ENCODE results near the gene ARID4B. TPM values are rescaled to one million over a fixed set of nuclear protein-coding genes. Genes with fewer than 3 reads are reported as not detected.
"Not testable (repeated sequence)": the region's sequence is repeated elsewhere in the genome, so short reads cannot be mapped to it uniquely, and the experiment has no call there.

ARID4B gene
- total and polyA plus RNA-seq, 7 experiments from 2014 or later, result 60.8 to 124 (median 86.3) TPM

- Histone ChIP-seq H3K9me3 (ENCODE audit: control insufficient read depth in 2 of 3, low read length in 3 of 3) (no peaks in the 10 kb centered on the region), H3K27me3 (ENCODE audit: control insufficient read depth in 2 of 2, insufficient read depth in 2 of 2, low read length in 2 of 2) (no peaks in the 10 kb centered on the region), H3K4me3 (ENCODE audit: low read length) (no peak overlapping the region), H3K36me3 (ENCODE audit: control insufficient read depth in 2 of 3, insufficient read depth in 3 of 3, low read length in 3 of 3) (peaks cover 0 to 3% (median under 1%) of the 10 kb centered on the region in 3 experiments), H3K4me1 (ENCODE audit: control insufficient read depth in 2 of 2, insufficient read depth in 2 of 2, low read length in 2 of 2) (peaks cover 36 to 43% of the 10 kb centered on the region in 2 donors), H3K27ac (ENCODE audit: low read depth, low read length) (peak overlapping the region; percentile 37)
- CTCF ChIA-PET, result no interaction called here
- Mint-ChIP-seq H3K4me3 (peak overlapping the region; percentile 35 to 86 (median 73)), H3K36me3 (peaks cover 0 to 6% (median 3%) of the 10 kb centered on the region in 5 donors), H3K27me3 (no peaks in the 10 kb centered on the region), H3K27ac (peak overlapping the region; percentile 14 to 91 (median 74)), H3K9me3 (no peaks in the 10 kb centered on the region), H3K4me1 (peaks cover 42 to 67% (median 62%) of the 10 kb centered on the region in 7 donors)
- DNase-seq, result peak in 1 of 9 donors; percentile 17
- ATAC-seq, result peak; percentile 75
- POLR2A ChIA-PET, result interaction anchor here (1.1 to 1.4 kb wide), 3 partner anchors 14 to 38 kb away, joined by 3 to 7 read pairs (median 3); no protein-coding TSS in a partner anchor
- intact Hi-C loops (cut with micrococcal nuclease), result loop anchor here (1.0 kb wide), 2 partner anchors 8 to 9 kb away; no protein-coding TSS in a partner anchor
These were observed 14.7 kb downstream of the ARID4B start for GRCh38 chr1:235313262-235313661.

- H3K27ac ChIP-seq (ENCODE audit: low read depth, low read length); H3K9me3 Mint-ChIP-seq; H3K36me3 ChIP-seq (ENCODE audit: control insufficient read depth in 2 of 3, insufficient read depth in 3 of 3, low read length in 3 of 3); CTCF ChIA-PET; intact Hi-C loops (cut with micrococcal nuclease); H3K27me3 ChIP-seq (ENCODE audit: control insufficient read depth in 2 of 2, insufficient read depth in 2 of 2, low read length in 2 of 2); H3K4me3 Mint-ChIP-seq; H3K27ac Mint-ChIP-seq; H3K9me3 ChIP-seq (ENCODE audit: control insufficient read depth in 2 of 3, low read length in 3 of 3); H3K36me3 Mint-ChIP-seq; DNase-seq; ATAC-seq; POLR2A ChIA-PET; H3K27me3 Mint-ChIP-seq; H3K4me3 ChIP-seq (ENCODE audit: low read length): not testable (repeated sequence)
- H3K4me1 ChIP-seq (ENCODE audit: control insufficient read depth in 2 of 2, insufficient read depth in 2 of 2, low read length in 2 of 2), result peaks cover 53% of the 10 kb centered on the region in 2 donors
- H3K4me1 Mint-ChIP-seq, result peaks cover 48 to 74% (median 69%) of the 10 kb centered on the region in 7 donors
These were observed 18.8 kb downstream of the ARID4B start for GRCh38 chr1:235309206-235309605.

GRCh38 chr1:235307158-235308124, 20.5 kb downstream of the ARID4B start:
- Histone ChIP-seq H3K4me1 (ENCODE audit: control insufficient read depth in 2 of 2, insufficient read depth in 2 of 2, low read length in 2 of 2) (peaks cover 42 to 46% of the 10 kb centered on the region in 2 donors), H3K27me3 (ENCODE audit: control insufficient read depth in 2 of 2, insufficient read depth in 2 of 2, low read length in 2 of 2) (no peaks in the 10 kb centered on the region), H3K36me3 (ENCODE audit: control insufficient read depth in 2 of 3, insufficient read depth in 3 of 3, low read length in 3 of 3) (peaks cover 0 to 3% (median 0%) of the 10 kb centered on the region in 3 experiments), H3K4me3 (ENCODE audit: low read length) (no peak overlapping the region), H3K9me3 (ENCODE audit: control insufficient read depth in 2 of 3, low read length in 3 of 3) (no peaks in the 10 kb centered on the region), H3K27ac (ENCODE audit: low read depth, low read length) (peak overlapping the region; percentile 12)
- H3K4me3 Mint-ChIP-seq, result peak overlapping the region in 8 of 10 donors; percentile 12 to 59 (median 46)
- no peaks in the 10 kb centered on the region for H3K9me3 Mint-ChIP-seq
- H3K27me3 Mint-ChIP-seq, result no peaks in the 10 kb centered on the region
- ChIA-PET POLR2A (interaction anchor here (0.7 to 1.7 kb wide), 3 partner anchors 12 to 1554 kb away, joined by 3 to 13 read pairs (median 4); no protein-coding TSS in a partner anchor), CTCF (interaction anchor here (0.6 kb wide), 2 partner anchors 8 to 14 kb away, joined by 3 to 4 read pairs; no protein-coding TSS in a partner anchor)
- ATAC-seq (no peak), DNase-seq (no peak)
- peaks cover 0 to 11% (median 9%) of the 10 kb centered on the region in 5 donors for H3K36me3 Mint-ChIP-seq
- peaks cover 46 to 73% (median 65%) of the 10 kb centered on the region in 7 donors for H3K4me1 Mint-ChIP-seq
- intact Hi-C loops (cut with micrococcal nuclease), result no loop called here
- peak overlapping the region; percentile 31 to 87 (median 65) for H3K27ac Mint-ChIP-seq

- Mint-ChIP-seq H3K4me1 (peaks cover 37 to 71% (median 51%) of the 10 kb centered on the region in 7 donors), H3K36me3 (peaks cover 0 to 11% (median 4%) of the 10 kb centered on the region in 5 donors), H3K4me3 (peak overlapping the region; percentile 48 to 74 (median 58)), H3K27me3 (no peaks in the 10 kb centered on the region), H3K27ac (peak overlapping the region; percentile 28 to 93 (median 79)), H3K9me3 (no peaks in the 10 kb centered on the region)
- Histone ChIP-seq H3K36me3 (ENCODE audit: control insufficient read depth in 2 of 3, insufficient read depth in 3 of 3, low read length in 3 of 3) (no peaks in the 10 kb centered on the region), H3K9me3 (ENCODE audit: control insufficient read depth in 2 of 3, low read length in 3 of 3) (no peaks in the 10 kb centered on the region), H3K27ac (ENCODE audit: low read depth, low read length) (peak overlapping the region; percentile 71), H3K4me1 (ENCODE audit: control insufficient read depth in 2 of 2, insufficient read depth in 2 of 2, low read length in 2 of 2) (peaks cover 41 to 43% of the 10 kb centered on the region in 2 donors), H3K4me3 (ENCODE audit: low read length) (peak overlapping the region; percentile 3), H3K27me3 (ENCODE audit: control insufficient read depth in 2 of 2, insufficient read depth in 2 of 2, low read length in 2 of 2) (no peaks in the 10 kb centered on the region)
- CTCF ChIA-PET, result no interaction called here
- ATAC-seq, result peak; percentile 88
- DNase-seq, result peak in 7 of 9 donors; percentile 26 to 68 (median 39)
- POLR2A ChIA-PET, result interaction anchor here (0.6 to 1.4 kb wide), 8 partner anchors 11 to 62 kb away, joined by 3 to 6 read pairs (median 3); partner anchors contain the start of genes ARID4B, GGPS1 and TBCE
- intact Hi-C loops (cut with micrococcal nuclease), result loop anchor here (1.0 to 2.0 kb wide), 4 partner anchors 7 to 24 kb away; partner anchors contain the start of genes ARID4B (in 1 of the 2) and GGPS1 (in 1 of the 2)
These were observed 23.2 kb downstream of the ARID4B start for GRCh38 chr1:235304549-235305451.

GRCh38 chr1:235302143-235302542, 25.8 kb downstream of the ARID4B start:
- POLR2A ChIA-PET, result no interaction called here
- no peak for DNase-seq
- Mint-ChIP-seq H3K4me1 (peaks cover 55 to 88% (median 67%) of the 10 kb centered on the region in 7 donors), H3K27me3 (no peaks in the 10 kb centered on the region), H3K27ac (peak overlapping the region in 4 of 9 donors; percentile 66 to 80 (median 78)), H3K36me3 (peaks cover 0 to 8% (median 2%) of the 10 kb centered on the region in 5 donors), H3K4me3 (peak overlapping the region in 1 of 10 donors; percentile 46), H3K9me3 (peaks cover 0 to 5% (median 0%) of the 10 kb centered on the region in 11 donors)
- no peaks in the 10 kb centered on the region for H3K9me3 ChIP-seq (ENCODE audit: control insufficient read depth in 2 of 3, low read length in 3 of 3)
- no peaks in the 10 kb centered on the region for H3K27me3 ChIP-seq (ENCODE audit: control insufficient read depth in 2 of 2, insufficient read depth in 2 of 2, low read length in 2 of 2)
- no peak for ATAC-seq
- no peaks in the 10 kb centered on the region for H3K36me3 ChIP-seq (ENCODE audit: control insufficient read depth in 2 of 3, insufficient read depth in 3 of 3, low read length in 3 of 3)
- H3K27ac ChIP-seq (ENCODE audit: low read depth, low read length), result no peak overlapping the region
- H3K4me3 ChIP-seq (ENCODE audit: low read length), result no peak overlapping the region
- intact Hi-C loops (cut with micrococcal nuclease), result no loop called here
- peaks cover 52 to 65% of the 10 kb centered on the region in 2 donors for H3K4me1 ChIP-seq (ENCODE audit: control insufficient read depth in 2 of 2, insufficient read depth in 2 of 2, low read length in 2 of 2)
- CTCF ChIA-PET, result interaction anchor here (0.7 kb wide), 1 partner anchor 218 kb away, joined by 5 read pairs; no protein-coding TSS in a partner anchor

All from naive thymus-derived CD4-positive, alpha-beta T cell (primary cell).